Astrocyte (in vitro differentiated cells and primary cell): ENCODE results near the gene LRRK2.

Source experiments
- EZH2 ChIP-seq: IDR thresholded peaks from 2 replicates; pipeline ENCODE4 v1.6.1; 2012; ENCODE audit warnings: mild to moderate bottlenecking, low read length, inconsistent platforms; ENCODE audit not compliant: insufficient read depth
- TF ChIP-seq, protein P1 (sequence below): IDR thresholded peaks from 2 replicates; pipeline ENCODE4 v1.5.1; 2011; ENCODE audit warnings: low read depth, mild to moderate bottlenecking, inconsistent platforms, low read length, moderate library complexity; ENCODE audit not compliant: insufficient read depth

DNA sequence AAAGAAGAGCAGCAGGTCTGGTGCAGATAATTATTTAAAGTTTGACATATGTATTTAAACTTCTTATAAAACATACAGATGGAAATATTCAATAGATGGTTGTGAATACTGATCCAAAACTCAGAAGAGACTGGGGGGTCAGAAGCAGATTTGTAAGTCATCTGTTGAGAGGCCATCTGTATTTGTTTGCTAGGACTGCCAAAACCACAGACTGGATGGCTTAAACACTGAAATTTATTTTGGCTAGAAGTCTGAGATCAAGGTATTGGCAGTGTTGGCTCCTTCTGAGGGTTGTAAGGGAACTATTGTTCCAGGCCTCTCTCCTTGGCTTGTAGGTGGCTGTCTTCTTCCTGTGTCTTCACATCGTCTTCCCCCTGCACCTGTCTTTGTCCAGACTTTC is 153.9 kb downstream of the LRRK2 start:
- TF ChIP-seq, protein P1, sequence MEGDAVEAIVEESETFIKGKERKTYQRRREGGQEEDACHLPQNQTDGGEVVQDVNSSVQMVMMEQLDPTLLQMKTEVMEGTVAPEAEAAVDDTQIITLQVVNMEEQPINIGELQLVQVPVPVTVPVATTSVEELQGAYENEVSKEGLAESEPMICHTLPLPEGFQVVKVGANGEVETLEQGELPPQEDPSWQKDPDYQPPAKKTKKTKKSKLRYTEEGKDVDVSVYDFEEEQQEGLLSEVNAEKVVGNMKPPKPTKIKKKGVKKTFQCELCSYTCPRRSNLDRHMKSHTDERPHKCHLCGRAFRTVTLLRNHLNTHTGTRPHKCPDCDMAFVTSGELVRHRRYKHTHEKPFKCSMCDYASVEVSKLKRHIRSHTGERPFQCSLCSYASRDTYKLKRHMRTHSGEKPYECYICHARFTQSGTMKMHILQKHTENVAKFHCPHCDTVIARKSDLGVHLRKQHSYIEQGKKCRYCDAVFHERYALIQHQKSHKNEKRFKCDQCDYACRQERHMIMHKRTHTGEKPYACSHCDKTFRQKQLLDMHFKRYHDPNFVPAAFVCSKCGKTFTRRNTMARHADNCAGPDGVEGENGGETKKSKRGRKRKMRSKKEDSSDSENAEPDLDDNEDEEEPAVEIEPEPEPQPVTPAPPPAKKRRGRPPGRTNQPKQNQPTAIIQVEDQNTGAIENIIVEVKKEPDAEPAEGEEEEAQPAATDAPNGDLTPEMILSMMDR: no peak
- TF ChIP-seq EZH2: no peak
